Measurements from ENCODE around the gene TLCD1.

Gene TLCD1

DNA sequence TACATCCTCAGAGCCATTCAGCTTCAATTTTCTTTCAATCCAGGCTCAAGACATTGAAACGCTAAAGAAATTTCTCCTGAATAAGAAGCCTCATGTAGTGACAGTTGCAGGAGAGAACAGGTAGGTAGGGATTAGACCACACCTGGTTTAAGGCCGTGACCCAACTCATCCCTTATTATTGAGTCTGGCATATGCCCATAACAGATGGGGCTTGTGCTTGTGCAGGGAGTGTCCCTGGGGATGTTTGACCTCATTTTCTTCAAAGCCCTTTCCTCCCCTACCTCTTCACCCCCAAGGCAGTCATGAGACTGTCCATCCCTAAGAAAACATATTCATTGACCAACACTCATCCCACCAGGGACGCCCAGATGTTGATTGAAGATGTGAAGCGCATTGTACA is 39.7 kb downstream of the TLCD1 start:
- DNase-seq (ENCODE audit: low spot score) = no peak

DNA sequence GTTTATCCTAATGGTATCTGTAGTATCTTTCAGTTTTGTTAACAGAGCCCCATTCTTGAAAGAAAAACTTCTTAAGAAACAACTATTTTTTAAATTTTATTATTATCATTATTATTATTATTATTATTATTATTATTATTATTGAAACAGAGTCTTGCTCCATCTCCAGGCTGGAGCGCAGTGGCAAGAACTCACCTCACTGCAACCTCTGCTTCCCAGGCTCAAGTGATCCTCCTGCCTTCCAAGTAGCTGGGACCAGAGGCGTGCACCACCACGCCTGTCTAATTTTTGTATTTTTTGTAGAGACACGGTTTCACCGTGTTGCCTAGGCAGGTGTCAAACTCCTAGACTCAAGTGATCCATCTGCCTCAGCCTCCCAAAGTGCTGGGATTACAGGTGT is 40.7 kb downstream of the TLCD1 start:
- DNase-seq (ENCODE audit: low spot score) = no peak

DNA sequence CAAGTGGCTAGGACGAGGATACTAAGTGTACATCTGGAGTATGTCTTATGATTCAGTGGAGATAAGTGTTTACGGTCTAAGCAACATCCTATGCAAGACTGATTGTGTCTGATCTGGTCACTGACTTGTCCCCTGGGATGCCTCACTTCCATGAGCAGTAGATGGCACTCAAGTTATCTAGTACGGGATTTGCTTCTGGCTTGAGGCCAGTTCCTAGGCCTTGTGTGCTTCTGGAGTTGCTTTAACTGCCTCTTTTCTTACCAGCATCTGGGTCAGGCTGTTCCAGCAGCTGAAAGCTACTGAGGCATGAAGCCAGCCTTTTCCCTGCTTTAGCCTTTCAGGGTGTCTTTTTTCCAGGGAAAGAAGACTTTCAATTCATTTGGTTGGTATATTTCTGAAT is 41.1 kb downstream of the TLCD1 start:
- no peak for DNase-seq (ENCODE audit: low spot score)

DNA sequence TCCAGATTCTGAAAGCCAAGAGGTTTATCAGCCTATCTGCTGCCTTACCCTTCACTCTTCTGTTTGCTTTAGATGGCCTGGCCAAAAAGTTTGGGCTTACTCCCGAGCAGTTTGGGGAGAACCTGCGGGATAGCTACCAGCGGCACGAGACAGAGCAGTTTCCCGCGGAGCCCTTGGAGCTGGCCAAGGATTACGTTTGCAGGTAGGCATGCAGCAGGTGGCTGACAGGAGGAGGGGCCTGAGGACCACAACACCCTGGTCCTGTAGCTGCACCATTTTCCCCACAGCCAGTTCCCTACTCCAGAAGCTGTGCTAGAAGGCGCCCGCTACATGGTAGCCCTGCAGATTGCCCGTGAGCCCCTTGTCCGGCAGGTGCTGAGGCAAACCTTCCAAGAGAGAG is 43.4 kb downstream of the TLCD1 start:
- no peak for DNase-seq (ENCODE audit: low spot score)

DNA sequence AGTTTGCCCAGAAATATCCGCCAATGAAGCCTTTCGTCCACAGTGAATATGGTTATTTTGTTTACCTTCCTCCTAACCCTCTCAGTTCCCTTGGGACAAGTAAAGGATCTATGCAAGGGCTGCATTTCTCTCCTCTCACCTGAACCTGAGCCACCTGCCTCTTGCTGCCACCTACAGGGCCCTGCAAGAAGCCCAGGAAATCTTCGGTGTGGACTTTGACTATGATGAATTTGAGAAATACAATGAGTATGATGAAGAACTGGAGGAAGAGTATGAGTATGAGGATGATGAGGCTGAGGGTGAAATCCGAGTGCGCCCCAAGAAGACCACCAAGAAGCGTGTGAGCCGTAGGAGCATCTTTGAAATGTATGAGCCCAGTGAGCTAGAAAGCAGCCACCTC is 50.1 kb downstream of the TLCD1 start:
- no peak for DNase-seq (ENCODE audit: low spot score)

DNA sequence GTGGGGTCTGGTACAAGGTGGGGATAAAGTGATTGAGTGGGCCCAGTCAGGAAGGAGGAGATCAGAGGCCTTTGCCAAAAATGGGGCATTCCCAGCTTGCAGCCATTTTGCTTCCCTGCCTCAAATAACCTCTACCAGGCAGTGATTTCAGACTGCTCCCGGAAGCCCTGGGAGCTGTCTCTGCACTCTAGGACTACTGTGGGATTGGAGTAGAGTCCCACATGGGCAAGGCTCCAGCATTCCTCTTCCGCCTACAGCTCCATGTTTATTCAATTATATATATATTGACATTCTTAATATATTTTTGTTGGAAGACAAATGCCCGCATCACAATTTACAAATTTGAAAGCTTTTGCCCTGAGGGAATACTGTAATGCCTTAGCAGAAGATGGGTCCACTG is 50.5 kb downstream of the TLCD1 start:
- no peak for DNase-seq (ENCODE audit: low spot score)

Measured in iPS-NIHi11 (cell line).